ENCODE results near the gene HYCC1. TPM values are rescaled to one million over a fixed set of nuclear protein-coding genes. Genes with fewer than 3 reads are reported as not detected.
A peak's percentile ranks its signal among the peaks of the same experiment; 100 is the strongest.
"Not testable (repeated sequence)": the region's sequence is repeated elsewhere in the genome, so short reads cannot be mapped to it uniquely, and the experiment has no call there.

Gene HYCC1
- total and polyA plus RNA-seq, 8 donors: 3.8 to 15.5 (median 9.1) TPM

GRCh38 chr7:23055582-23056178, 41.8 kb upstream of the HYCC1 start:
- H3K4me1 ChIP-seq: no peaks in the 10 kb centered on the region
- intact Hi-C loops (cut with DNase I): loop anchor here in 2 of 3 donors (10.0 kb wide), 2 partner anchors 331 to 501 kb away; partner anchors contain the start of gene IL6 (in 1 of the 2)
- H3K9me3 ChIP-seq: no peaks in the 10 kb centered on the region
- TF ChIP-seq CTCF (IDR thresholded peaks at IDR 0.05): peak; percentile 43 to 78 (median 70)
- peak; percentile 90 for FAIRE-seq
- no peak overlapping the region for H3K4me3 ChIP-seq
- no peaks in the 10 kb centered on the region for H3K36me3 ChIP-seq
- H3K27me3 ChIP-seq: no peaks in the 10 kb centered on the region
- WGBS, 2 donors: 0 to 1% methylated on average over 2 of the region's 2 CpGs
- H3K27ac ChIP-seq: no peak overlapping the region
- ATAC-seq: peak in 3 of 4 donors; percentile 94 to 95 (median 94)
- peak in 3 of 6 donors; percentile 24 to 58 (median 31) for DNase-seq

DNA sequence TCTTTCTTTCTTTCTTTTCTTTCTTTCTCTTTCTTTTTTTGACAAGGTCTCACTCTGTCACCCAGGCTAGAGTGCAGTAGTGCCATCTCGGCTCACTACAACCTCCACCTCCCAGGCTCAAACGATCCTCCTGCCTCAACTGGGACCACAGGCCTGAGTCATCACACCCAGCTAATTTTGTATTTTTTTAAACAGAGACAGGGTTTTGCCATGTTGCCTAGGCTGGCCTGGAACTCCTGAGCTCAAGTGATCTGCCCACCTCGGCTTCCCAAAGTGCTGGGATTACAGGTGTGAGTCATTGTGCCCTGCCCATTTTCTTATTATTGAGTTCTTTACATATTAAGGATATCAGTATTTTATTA, 37.2 kb upstream of the HYCC1 start:
- H3K27ac ChIP-seq, FAIRE-seq, DNase-seq, H3K36me3 ChIP-seq, H3K27me3 ChIP-seq, H3K4me3 ChIP-seq, H3K4me1 ChIP-seq, H3K9me3 ChIP-seq, ATAC-seq: not testable (repeated sequence)
- 71 to 74% methylated on average over 3 of the region's 3 CpGs for WGBS, 2 donors
- intact Hi-C loops (cut with DNase I): loop anchor here in 2 of 3 donors (10.0 kb wide), 2 partner anchors 326 to 496 kb away; partner anchors contain the start of gene IL6 (in 1 of the 2)

GRCh38 chr7:23046336-23046735, 32.4 kb upstream of the HYCC1 start:
- ATAC-seq; intact Hi-C loops (cut with DNase I); H3K36me3 ChIP-seq; H3K27ac ChIP-seq; H3K4me1 ChIP-seq; H3K4me3 ChIP-seq; H3K27me3 ChIP-seq; H3K9me3 ChIP-seq; FAIRE-seq: not testable (repeated sequence)
- 94% methylated on average over 12 to 29 of the region's 29 CpGs for WGBS, 2 donors
- peak in 1 of 6 donors; percentile 51 for DNase-seq

- H3K27me3 ChIP-seq; FAIRE-seq; intact Hi-C loops (cut with DNase I); ATAC-seq; H3K4me1 ChIP-seq; H3K27ac ChIP-seq; DNase-seq; H3K36me3 ChIP-seq; H3K9me3 ChIP-seq; H3K4me3 ChIP-seq: not testable (repeated sequence)
- WGBS, 2 donors: 88 to 89% methylated on average over 4 of the region's 6 CpGs
These were observed 31.2 kb upstream of the HYCC1 start for GRCh38 chr7:23045086-23045485.

GRCh38 chr7:23044581-23044980, 30.7 kb upstream of the HYCC1 start:
- no peak for FAIRE-seq
- no peaks in the 10 kb centered on the region for H3K27me3 ChIP-seq
- WGBS, 2 donors: 86 to 91% methylated on average over 3 of the region's 3 CpGs
- no peaks in the 10 kb centered on the region for H3K9me3 ChIP-seq
- H3K4me1 ChIP-seq: no peaks in the 10 kb centered on the region
- no peak overlapping the region for H3K4me3 ChIP-seq
- ATAC-seq: no peak
- no peak for DNase-seq
- H3K36me3 ChIP-seq: no peaks in the 10 kb centered on the region
- H3K27ac ChIP-seq: no peak overlapping the region
- TF ChIP-seq CTCF (IDR thresholded peaks at IDR 0.05): no peak
- intact Hi-C loops (cut with DNase I): no loop called here

DNA sequence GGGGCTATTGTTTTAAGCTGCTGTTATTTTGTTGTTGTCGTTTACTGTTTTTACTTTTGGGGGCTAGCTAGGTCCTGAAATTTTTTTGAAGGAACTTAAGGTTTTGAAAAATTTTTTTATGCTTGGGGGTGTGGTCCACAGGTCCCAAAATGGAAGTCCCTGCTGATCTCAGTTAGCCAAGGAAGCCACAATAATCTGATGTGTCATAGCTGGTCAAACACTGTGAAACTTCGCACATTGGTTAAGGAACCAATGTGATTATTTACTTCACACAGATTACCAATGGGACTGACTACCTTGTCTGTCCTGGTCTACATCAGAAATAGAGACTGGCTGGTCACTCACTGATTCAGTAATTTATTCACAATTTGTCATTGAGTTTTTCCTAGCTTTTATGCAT, 29.5 kb upstream of the HYCC1 start:
- H3K27ac ChIP-seq: no peak overlapping the region
- ATAC-seq (no peak), DNase-seq (no peak), FAIRE-seq (no peak)
- no peaks in the 10 kb centered on the region for H3K36me3 ChIP-seq
- H3K4me3 ChIP-seq: no peak overlapping the region
- TF ChIP-seq CTCF (IDR thresholded peaks at IDR 0.05): no peak
- intact Hi-C loops (cut with DNase I): no loop called here
- WGBS, 2 donors: 82 to 83% methylated on average over 2 of the region's 2 CpGs
- H3K4me1 ChIP-seq: no peaks in the 10 kb centered on the region
- no peaks in the 10 kb centered on the region for H3K27me3 ChIP-seq
- H3K9me3 ChIP-seq: no peaks in the 10 kb centered on the region

- FAIRE-seq; H3K36me3 ChIP-seq; H3K9me3 ChIP-seq; H3K27me3 ChIP-seq; H3K4me3 ChIP-seq; H3K4me1 ChIP-seq; ATAC-seq; H3K27ac ChIP-seq; intact Hi-C loops (cut with DNase I); DNase-seq: not testable (repeated sequence)
- 45 to 57% methylated on average over 2 of the region's 4 CpGs for WGBS, 2 donors
These were observed 25.7 kb upstream of the HYCC1 start for GRCh38 chr7:23039674-23040073.

DNA sequence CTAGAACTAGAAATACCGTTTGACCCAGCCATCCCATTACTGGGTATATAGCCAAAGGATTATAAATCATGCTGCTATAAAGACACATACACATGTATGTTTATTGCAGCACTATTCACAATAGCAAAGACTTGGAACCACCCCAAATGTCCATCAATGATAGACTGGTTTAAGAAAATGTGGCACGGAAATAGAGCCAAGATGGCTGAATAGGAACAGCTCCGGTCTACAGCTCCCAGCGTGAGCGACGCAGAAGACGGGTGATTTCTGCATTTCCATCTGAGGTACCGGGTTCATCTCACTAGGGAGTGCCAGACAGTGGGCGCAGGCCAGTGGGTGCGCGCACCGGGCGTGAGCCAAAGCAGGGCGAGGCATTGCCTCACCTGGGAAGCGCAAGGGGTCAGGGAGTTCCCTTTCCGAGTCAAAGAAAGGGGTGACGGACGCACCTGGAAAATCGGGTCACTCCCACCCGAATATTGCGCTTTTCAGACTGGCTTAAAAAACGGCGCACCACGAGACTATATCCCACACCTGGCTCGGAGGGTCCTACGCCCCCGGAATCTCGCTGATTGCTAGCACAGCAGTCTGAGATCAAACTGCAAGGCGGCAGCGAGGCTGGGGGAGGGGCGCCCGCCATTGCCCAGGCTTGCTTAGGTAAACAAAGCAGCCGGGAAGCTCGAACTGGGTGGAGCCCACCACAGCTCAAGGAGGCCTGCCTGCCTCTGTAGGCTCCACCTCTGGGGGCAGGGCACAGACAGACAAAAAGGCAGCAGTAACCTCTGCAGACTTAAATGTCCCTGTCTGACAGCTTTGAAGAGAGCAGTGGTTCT, 21.8 kb upstream of the HYCC1 start:
- H3K9me3 ChIP-seq; H3K4me1 ChIP-seq; H3K27ac ChIP-seq; FAIRE-seq; H3K36me3 ChIP-seq; DNase-seq; ATAC-seq; H3K4me3 ChIP-seq; H3K27me3 ChIP-seq; intact Hi-C loops (cut with DNase I): not testable (repeated sequence)
- 78 to 84% methylated on average over 23 to 28 of the region's 34 CpGs for WGBS, 2 donors
